ENCODE data around the gene MAN1A1.

- TF ChIP-seq, protein P1, sequence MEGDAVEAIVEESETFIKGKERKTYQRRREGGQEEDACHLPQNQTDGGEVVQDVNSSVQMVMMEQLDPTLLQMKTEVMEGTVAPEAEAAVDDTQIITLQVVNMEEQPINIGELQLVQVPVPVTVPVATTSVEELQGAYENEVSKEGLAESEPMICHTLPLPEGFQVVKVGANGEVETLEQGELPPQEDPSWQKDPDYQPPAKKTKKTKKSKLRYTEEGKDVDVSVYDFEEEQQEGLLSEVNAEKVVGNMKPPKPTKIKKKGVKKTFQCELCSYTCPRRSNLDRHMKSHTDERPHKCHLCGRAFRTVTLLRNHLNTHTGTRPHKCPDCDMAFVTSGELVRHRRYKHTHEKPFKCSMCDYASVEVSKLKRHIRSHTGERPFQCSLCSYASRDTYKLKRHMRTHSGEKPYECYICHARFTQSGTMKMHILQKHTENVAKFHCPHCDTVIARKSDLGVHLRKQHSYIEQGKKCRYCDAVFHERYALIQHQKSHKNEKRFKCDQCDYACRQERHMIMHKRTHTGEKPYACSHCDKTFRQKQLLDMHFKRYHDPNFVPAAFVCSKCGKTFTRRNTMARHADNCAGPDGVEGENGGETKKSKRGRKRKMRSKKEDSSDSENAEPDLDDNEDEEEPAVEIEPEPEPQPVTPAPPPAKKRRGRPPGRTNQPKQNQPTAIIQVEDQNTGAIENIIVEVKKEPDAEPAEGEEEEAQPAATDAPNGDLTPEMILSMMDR (optimal IDR thresholded peaks at IDR 0.05 in 1 of 3, IDR thresholded peaks at IDR 0.05 in 1 of 3, conservative IDR thresholded peaks at IDR 0.05 in 1 of 3; ENCODE audit: extremely low read depth in 1 of 3, insufficient read depth in 2 of 3, low read length in 3 of 3): no peak
- TF ChIP-seq EZH2 (IDR thresholded peaks at IDR 0.05; ENCODE audit: low read length): no peak
Observed at GRCh38 chr6:119379809-119380208, 30.2 kb upstream of the MAN1A1 start.

Data from keratinocyte (primary cell).